ENCODE results near the gene CFAP61. TPM values are rescaled to one million over a fixed set of nuclear protein-coding genes. Genes with fewer than 3 reads are reported as not detected.
A peak's percentile ranks its signal among the peaks of the same experiment; 100 is the strongest.

Gene CFAP61
- total RNA-seq, 2 donors from 2014 or later: 0.27 TPM; not detected in 1

DNA sequence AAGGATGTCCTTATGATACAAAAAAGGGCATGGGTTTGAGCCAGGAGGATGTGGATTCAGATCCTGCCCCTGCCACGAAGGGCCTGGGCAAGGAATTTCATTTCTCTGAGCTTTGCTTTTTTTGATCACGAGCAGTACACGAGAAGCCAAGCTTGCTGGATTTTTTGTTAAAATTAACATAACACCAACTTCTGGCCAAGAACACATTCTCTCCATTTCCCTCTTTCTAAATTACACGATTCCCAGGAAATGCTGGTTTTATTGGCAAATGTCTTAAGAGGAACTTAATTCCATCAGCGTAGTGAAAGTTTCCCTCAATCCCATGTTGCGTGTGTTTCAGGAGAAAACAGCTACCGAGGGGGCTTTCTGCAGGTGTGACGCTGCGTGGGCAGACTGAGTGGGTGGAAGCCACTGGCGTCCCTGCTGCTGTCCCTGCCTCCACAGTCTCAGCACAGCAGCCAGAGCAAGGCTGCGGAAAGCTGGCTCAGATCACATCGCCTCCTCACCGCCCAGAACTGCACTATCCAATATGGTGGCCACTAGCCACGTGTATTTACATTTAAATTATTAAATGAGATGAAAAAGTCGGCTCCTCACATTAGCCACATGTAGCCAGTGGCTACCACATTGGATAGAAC, 194.8 kb downstream of the CFAP61 start:
- TF ChIP-seq, protein P1, sequence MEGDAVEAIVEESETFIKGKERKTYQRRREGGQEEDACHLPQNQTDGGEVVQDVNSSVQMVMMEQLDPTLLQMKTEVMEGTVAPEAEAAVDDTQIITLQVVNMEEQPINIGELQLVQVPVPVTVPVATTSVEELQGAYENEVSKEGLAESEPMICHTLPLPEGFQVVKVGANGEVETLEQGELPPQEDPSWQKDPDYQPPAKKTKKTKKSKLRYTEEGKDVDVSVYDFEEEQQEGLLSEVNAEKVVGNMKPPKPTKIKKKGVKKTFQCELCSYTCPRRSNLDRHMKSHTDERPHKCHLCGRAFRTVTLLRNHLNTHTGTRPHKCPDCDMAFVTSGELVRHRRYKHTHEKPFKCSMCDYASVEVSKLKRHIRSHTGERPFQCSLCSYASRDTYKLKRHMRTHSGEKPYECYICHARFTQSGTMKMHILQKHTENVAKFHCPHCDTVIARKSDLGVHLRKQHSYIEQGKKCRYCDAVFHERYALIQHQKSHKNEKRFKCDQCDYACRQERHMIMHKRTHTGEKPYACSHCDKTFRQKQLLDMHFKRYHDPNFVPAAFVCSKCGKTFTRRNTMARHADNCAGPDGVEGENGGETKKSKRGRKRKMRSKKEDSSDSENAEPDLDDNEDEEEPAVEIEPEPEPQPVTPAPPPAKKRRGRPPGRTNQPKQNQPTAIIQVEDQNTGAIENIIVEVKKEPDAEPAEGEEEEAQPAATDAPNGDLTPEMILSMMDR (IDR thresholded peaks at IDR 0.05): no peak
- Histone ChIP-seq H3K4me3 (peak overlapping the region; percentile 14), H3K9me3 (no peaks in the 10 kb centered on the region), H3K27ac (no peak overlapping the region), H3K27me3 (replicated peaks; ENCODE audit: insufficient read depth) (no peaks in the 10 kb centered on the region), H3K36me3 (no peaks in the 10 kb centered on the region), H3K4me1 (ENCODE audit: control insufficient read depth in 1 of 2, low read depth in 2 of 2) (no peaks in the 10 kb centered on the region)
- ATAC-seq (ENCODE audit: insufficient number of reproducible peaks, low FRiP score, low read depth): no peak
- DNase-seq (ENCODE audit: low spot score): no peak

DNA sequence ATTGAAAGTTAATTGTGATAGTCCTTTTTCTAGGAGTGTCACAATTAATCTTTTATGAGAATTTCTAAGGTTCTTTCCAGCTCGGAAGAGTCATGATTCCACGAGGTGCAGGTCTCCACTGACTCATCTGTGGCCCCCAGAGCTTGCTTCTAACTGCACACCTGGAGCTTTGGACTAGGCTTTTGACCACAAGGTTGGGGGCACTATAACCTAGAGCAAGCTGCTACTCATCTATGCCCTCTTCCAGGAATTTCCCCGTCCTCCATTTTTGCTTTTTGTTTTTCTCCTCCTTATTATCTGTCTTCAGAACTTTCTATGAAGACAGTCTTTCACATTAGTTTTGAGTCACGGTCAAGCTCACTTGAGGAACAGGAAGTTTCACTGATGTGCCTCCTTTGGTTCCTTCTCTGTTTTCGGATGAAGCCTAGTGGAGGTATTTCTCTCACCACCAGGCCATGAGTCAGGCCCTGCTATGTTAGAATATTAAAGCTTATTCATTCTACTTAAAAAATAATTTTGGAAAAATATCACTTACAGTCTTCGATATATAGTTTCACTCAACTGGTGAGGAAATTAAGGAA, 196.4 kb downstream of the CFAP61 start:
- DNase-seq (ENCODE audit: low spot score): no peak
- TF ChIP-seq, protein P1 (IDR thresholded peaks at IDR 0.05): no peak

DNA sequence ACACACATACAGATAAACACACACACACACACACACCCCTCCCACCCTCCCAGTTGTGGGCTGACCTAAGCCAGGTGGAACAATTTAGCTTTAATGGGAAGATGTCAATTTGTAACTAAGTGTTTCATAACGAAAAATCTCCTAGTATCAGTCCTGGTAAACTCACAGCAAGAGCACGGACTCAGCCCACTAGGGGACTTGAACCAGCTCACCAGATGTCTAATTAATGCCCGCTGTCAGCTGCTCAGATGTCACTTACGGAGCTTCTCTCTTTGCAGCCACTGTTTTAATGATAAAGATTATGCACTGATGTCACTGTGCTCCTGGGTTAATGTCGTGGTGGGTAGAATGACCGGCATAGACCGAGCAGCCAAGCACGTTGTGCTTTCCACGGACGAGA, 199.0 kb downstream of the CFAP61 start:
- H3K27me3 ChIP-seq (replicated peaks; ENCODE audit: insufficient read depth): no peaks in the 10 kb centered on the region
- TF ChIP-seq, protein P1 (IDR thresholded peaks at IDR 0.05): no peak
- no peak overlapping the region for H3K27ac ChIP-seq
- ATAC-seq (ENCODE audit: insufficient number of reproducible peaks, low FRiP score, low read depth) (no peak), DNase-seq (ENCODE audit: low spot score) (no peak)
- no peak overlapping the region for H3K4me3 ChIP-seq
- H3K9me3 ChIP-seq: no peaks in the 10 kb centered on the region
- H3K36me3 ChIP-seq: no peaks in the 10 kb centered on the region
- H3K4me1 ChIP-seq (ENCODE audit: control insufficient read depth in 1 of 2, low read depth in 2 of 2): no peaks in the 10 kb centered on the region

More for the DNA sequence above, 196.4 kb downstream of the CFAP61 start:
- H3K36me3 ChIP-seq: no peaks in the 10 kb centered on the region
- no peak for ATAC-seq (ENCODE audit: insufficient number of reproducible peaks, low FRiP score, low read depth)
- no peaks in the 10 kb centered on the region for H3K27me3 ChIP-seq (replicated peaks; ENCODE audit: insufficient read depth)
- no peaks in the 10 kb centered on the region for H3K9me3 ChIP-seq
- no peak overlapping the region for H3K4me3 ChIP-seq
- no peaks in the 10 kb centered on the region for H3K4me1 ChIP-seq (ENCODE audit: control insufficient read depth in 1 of 2, low read depth in 2 of 2)
- H3K27ac ChIP-seq: no peak overlapping the region

DNA sequence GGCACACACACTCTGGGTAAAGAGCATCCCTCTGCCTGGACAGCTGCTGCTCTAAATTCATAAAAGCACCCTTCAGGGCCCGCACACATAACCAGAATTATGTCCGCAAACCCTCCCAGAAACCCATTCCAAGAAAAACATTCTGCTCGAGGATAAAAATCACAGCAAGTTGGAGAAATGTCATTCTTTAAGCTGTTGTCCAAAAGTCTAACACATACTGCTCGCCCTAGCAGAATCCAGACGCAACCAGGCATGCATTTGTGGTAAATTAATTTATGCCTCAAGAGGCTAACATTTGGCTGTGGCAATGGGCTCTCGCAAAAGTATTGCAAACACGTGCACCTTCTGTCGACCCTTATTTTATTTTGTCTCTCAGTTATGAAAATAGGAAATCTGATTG, 199.5 kb downstream of the CFAP61 start:
- no peaks in the 10 kb centered on the region for H3K27me3 ChIP-seq (replicated peaks; ENCODE audit: insufficient read depth)
- no peaks in the 10 kb centered on the region for H3K4me1 ChIP-seq (ENCODE audit: control insufficient read depth in 1 of 2, low read depth in 2 of 2)
- DNase-seq (ENCODE audit: low spot score): no peak
- no peak for ATAC-seq (ENCODE audit: insufficient number of reproducible peaks, low FRiP score, low read depth)
- no peaks in the 10 kb centered on the region for H3K9me3 ChIP-seq
- no peaks in the 10 kb centered on the region for H3K36me3 ChIP-seq
- TF ChIP-seq, protein P1 (IDR thresholded peaks at IDR 0.05): no peak
- no peak overlapping the region for H3K27ac ChIP-seq
- H3K4me3 ChIP-seq: no peak overlapping the region

DNA sequence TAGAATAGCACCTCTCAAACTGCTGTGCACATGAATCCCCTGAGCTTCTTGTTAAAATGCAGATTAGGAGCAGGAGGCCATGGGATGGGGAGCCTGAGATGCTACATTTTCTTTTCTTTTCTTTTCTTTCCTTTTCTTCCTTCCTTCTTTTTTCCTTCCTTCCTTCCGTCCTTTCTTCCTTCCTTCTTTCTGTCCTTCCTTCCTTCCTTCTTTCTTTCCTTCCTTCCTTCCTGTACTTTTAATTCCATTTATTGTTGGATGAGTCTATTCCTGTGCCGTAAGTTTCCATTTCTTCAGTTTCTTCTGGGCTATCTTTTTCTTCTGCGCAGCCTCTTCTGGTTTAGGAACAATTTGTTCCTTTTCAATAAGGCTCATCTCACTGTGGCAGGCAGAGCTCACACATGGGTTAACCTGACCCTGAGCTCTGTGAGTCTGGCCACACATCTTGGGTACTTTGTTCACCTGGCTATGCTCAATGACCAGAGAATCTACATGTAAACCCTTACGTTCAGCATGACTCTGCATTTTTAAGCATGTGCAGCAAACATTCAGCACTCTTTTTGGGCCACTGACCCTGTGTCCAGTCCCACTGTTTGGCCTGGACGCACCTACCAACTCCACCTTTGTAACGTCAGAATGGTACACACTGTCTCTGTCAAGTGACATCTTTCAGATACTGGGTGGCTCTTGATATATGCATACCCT, 200.9 kb downstream of the CFAP61 start:
- DNase-seq (ENCODE audit: low spot score) (no peak), ATAC-seq (ENCODE audit: insufficient number of reproducible peaks, low FRiP score, low read depth) (no peak)

More for the DNA sequence above, 200.9 kb downstream of the CFAP61 start:
- Histone ChIP-seq H3K4me3 (no peak overlapping the region), H3K9me3 (no peaks in the 10 kb centered on the region), H3K36me3 (no peaks in the 10 kb centered on the region), H3K4me1 (ENCODE audit: control insufficient read depth in 1 of 2, low read depth in 2 of 2) (no peaks in the 10 kb centered on the region), H3K27me3 (replicated peaks; ENCODE audit: insufficient read depth) (no peaks in the 10 kb centered on the region), H3K27ac (no peak overlapping the region)
- TF ChIP-seq, protein P1 (IDR thresholded peaks at IDR 0.05): no peak
